ENCODE data around the gene PSAPL1. TPM values are rescaled to one million over a fixed set of nuclear protein-coding genes. Genes with fewer than 3 reads are reported as not detected.

PSAPL1 gene
- total and polyA plus RNA-seq, 4 donors: not detected

- no peak for DNase-seq (ENCODE audit: low spot score)
- no peaks in the 10 kb centered on the region for H3K36me3 ChIP-seq (ENCODE audit: control insufficient read depth in 4 of 4, insufficient read depth in 3 of 4, low read depth in 1 of 4, low read length in 3 of 4)
- WGBS: 53% methylated on average over 17 of the region's 17 CpGs
- H3K4me1 ChIP-seq (ENCODE audit: control insufficient read depth in 4 of 4, insufficient read depth in 4 of 4, low read length in 3 of 4): peaks cover 0 to 15% (median 8%) of the 10 kb centered on the region in 4 donors
- H3K9ac ChIP-seq (ENCODE audit: low read depth in 1 of 2, low read length in 2 of 2): no peak overlapping the region
- no peaks in the 10 kb centered on the region for H3K9me3 ChIP-seq (ENCODE audit: control insufficient read depth in 4 of 4, low read length in 3 of 4)
- TF ChIP-seq REST (IDR thresholded peaks at IDR 0.05) (no peak), RXRA (IDR thresholded peaks at IDR 0.05) (peak; percentile 73)
- no peaks in the 10 kb centered on the region for H3K27me3 ChIP-seq (ENCODE audit: control insufficient read depth in 4 of 4, insufficient read depth in 4 of 4, low read length in 3 of 4)
- H3K4me3 ChIP-seq (ENCODE audit: low read depth in 1 of 3, low read length in 3 of 3): no peak overlapping the region
- H3K27ac ChIP-seq (ENCODE audit: low read depth in 1 of 2, low read length in 2 of 2): no peak overlapping the region
Observed at GRCh38 chr4:7460566-7460965, 25.8 kb upstream of the PSAPL1 start.

GRCh38 chr4:7459471-7459870, 24.7 kb upstream of the PSAPL1 start:
- Histone ChIP-seq H3K27me3 (ENCODE audit: control insufficient read depth in 4 of 4, insufficient read depth in 4 of 4, low read length in 3 of 4) (no peaks in the 10 kb centered on the region), H3K36me3 (ENCODE audit: control insufficient read depth in 4 of 4, insufficient read depth in 3 of 4, low read depth in 1 of 4, low read length in 3 of 4) (no peaks in the 10 kb centered on the region), H3K4me1 (ENCODE audit: control insufficient read depth in 4 of 4, insufficient read depth in 4 of 4, low read length in 3 of 4) (peaks cover 0 to 15% (median 8%) of the 10 kb centered on the region in 4 donors), H3K9ac (ENCODE audit: low read depth in 1 of 2, low read length in 2 of 2) (no peak overlapping the region), H3K9me3 (ENCODE audit: control insufficient read depth in 4 of 4, low read length in 3 of 4) (no peaks in the 10 kb centered on the region), H3K4me3 (ENCODE audit: low read depth in 1 of 3, low read length in 3 of 3) (no peak overlapping the region), H3K27ac (ENCODE audit: low read depth in 1 of 2, low read length in 2 of 2) (no peak overlapping the region)
- 95% methylated on average over 8 of the region's 8 CpGs for WGBS
- DNase-seq (ENCODE audit: low spot score): no peak
- TF ChIP-seq REST (IDR thresholded peaks at IDR 0.05) (no peak), HNF4G (IDR thresholded peaks at IDR 0.05) (no peak), CTCF (IDR thresholded peaks at IDR 0.05; ENCODE audit: low read depth, low read length, missing input control) (no peak), GABPA (IDR thresholded peaks at IDR 0.05 in 1 of 2, conservative IDR thresholded peaks at IDR 0.05 in 1 of 2) (no peak), MAX (IDR thresholded peaks at IDR 0.05) (no peak), RAD21 (IDR thresholded peaks at IDR 0.05) (no peak), JUND (IDR thresholded peaks at IDR 0.05) (no peak), FOXA2 (IDR thresholded peaks at IDR 0.05) (no peak), SP1 (IDR thresholded peaks at IDR 0.05) (no peak), ZBTB33 (IDR thresholded peaks at IDR 0.05) (no peak), EGR1 (IDR thresholded peaks at IDR 0.05; ENCODE audit: low read depth in 2 of 2) (no peak), FOXA1 (IDR thresholded peaks at IDR 0.05) (no peak)

Data from liver (tissue), 9 donors.